HEK293 (cell line): Measurements from ENCODE around the gene CLEC16A.

ENCODE experiments used
- CTCF ChIA-PET: fragments of 350-600 bp; formaldehyde crosslinking; extraction: SDS; loops from one replicate; lab custom pipeline; 2021; ENCODE audit warnings: antibody characterized with exemption; lab: Yijun Ruan, JAX
- POLR2A ChIA-PET: fragments of 300-600 bp; formaldehyde crosslinking; extraction: SDS; loops from one replicate; lab custom pipeline; 2020; ENCODE audit warnings: antibody characterized with exemption, inconsistent platforms; lab: Yijun Ruan, JAX
- H3K27ac ChIP-seq: fragments of 200-500 bp; sonication (Bioruptor generic); 2 replicates; pipeline ENCODE4 v1.5.1; 2014; ENCODE audit warnings: low read depth, low read length, control low read depth, inconsistent platforms; ENCODE audit errors: extremely low read depth
- H3K36me3 ChIP-seq, 2 experiments: fragments of 200-500 bp in 1 of 2; sonication (Bioruptor generic) in 1 of 2; 1 replicate in 1 of 2; 2 replicates in 1 of 2; pipeline ENCODE4 v1.5.1; 2014 to 2017; ENCODE audit warnings: inconsistent platforms in 2 of 2, low read length in 2 of 2; ENCODE audit not compliant: control insufficient read depth in 2 of 2, insufficient read depth in 1 of 2
- H3K4me1 ChIP-seq: fragments of 200-500 bp; sonication (Bioruptor generic); 2 replicates; pipeline ENCODE4 v1.5.1; 2014; ENCODE audit warnings: mild to moderate bottlenecking, low read length, inconsistent platforms; ENCODE audit not compliant: control insufficient read depth, insufficient read depth
- H3K4me3 ChIP-seq: 2 replicates; pipeline ENCODE4 v1.5.1; 2011; ENCODE audit warnings: low read depth, mild to moderate bottlenecking, control low read depth, low read length, moderate library complexity
- H3K9me3 ChIP-seq: fragments of 200-500 bp; sonication (Bioruptor generic); 2 replicates; pipeline ENCODE4 v1.5.1; 2014; ENCODE audit warnings: low read depth, low read length, inconsistent platforms; ENCODE audit not compliant: control insufficient read depth, insufficient read depth
- GLI2 ChIP-seq: fragments of 450-650 bp; formaldehyde crosslinking; IDR thresholded peaks from 2 replicates; pipeline ENCODE4; 2017; ENCODE audit warnings: missing biosample characterization, missing genetic modification characterization, low read depth, borderline replicate concordance
- GLIS2 ChIP-seq: fragments of 450-650 bp; formaldehyde crosslinking; IDR thresholded peaks from 2 replicates; pipeline ENCODE4 v1.5.1; 2016; ENCODE audit warnings: missing biosample characterization, missing genetic modification characterization
- IKZF3 ChIP-seq: fragments of 450-650 bp; IDR thresholded peaks from 2 replicates; pipeline ENCODE4 v1.5.0; 2018; ENCODE audit warnings: missing biosample characterization, mild to moderate bottlenecking, missing genetic modification characterization, moderate library complexity
- TCF7L2 ChIP-seq: IDR thresholded peaks from 2 replicates; pipeline ENCODE4 v1.6.1; 2011; ENCODE audit warnings: low read depth, mild to moderate bottlenecking, inconsistent platforms, low read length, moderate library complexity, borderline replicate concordance
- ZNF114 ChIP-seq: fragments of 450-650 bp; formaldehyde crosslinking; IDR thresholded peaks from 2 replicates; pipeline ENCODE4 v1.5.0; 2017; ENCODE audit warnings: missing biosample characterization, missing genetic modification characterization
- ZNF121 ChIP-seq: fragments of 450-650 bp; formaldehyde crosslinking; IDR thresholded peaks from 2 replicates; pipeline ENCODE4 v1.5.1; 2016; ENCODE audit warnings: missing biosample characterization, missing genetic modification characterization
- ZNF16 ChIP-seq: fragments of 450-650 bp; formaldehyde crosslinking; IDR thresholded peaks from 2 replicates; pipeline ENCODE4 v1.5.1; 2016; ENCODE audit warnings: low read depth, missing biosample characterization, missing genetic modification characterization
- ZNF23 ChIP-seq: fragments of 450-650 bp; formaldehyde crosslinking; IDR thresholded peaks from 2 replicates; pipeline ENCODE4 v1.5.1; 2016; ENCODE audit warnings: missing biosample characterization, missing genetic modification characterization, borderline replicate concordance
- ZNF239 ChIP-seq: fragments of 450-650 bp; formaldehyde crosslinking; IDR thresholded peaks from 2 replicates; pipeline ENCODE4 v1.5.1; 2016; ENCODE audit warnings: missing biosample characterization, missing genetic modification characterization
- ZNF311 ChIP-seq: fragments of 450-650 bp; formaldehyde crosslinking; IDR thresholded peaks from 2 replicates; pipeline ENCODE4 v1.5.1; 2017; ENCODE audit warnings: missing biosample characterization, missing genetic modification characterization, borderline replicate concordance
- ZNF501 ChIP-seq: fragments of 450-650 bp; formaldehyde crosslinking; IDR thresholded peaks from 2 replicates; pipeline ENCODE4 v1.5.1; 2016; ENCODE audit warnings: missing biosample characterization, missing genetic modification characterization
- ZNF521 ChIP-seq: fragments of 450-650 bp; formaldehyde crosslinking; IDR thresholded peaks from 2 replicates; pipeline ENCODE4 v1.5.1; 2017; ENCODE audit warnings: missing biosample characterization, mild to moderate bottlenecking, missing genetic modification characterization
- ZNF610 ChIP-seq: fragments of 450-650 bp; formaldehyde crosslinking; IDR thresholded peaks from 2 replicates; pipeline ENCODE4 v1.5.1; 2016; ENCODE audit warnings: missing biosample characterization, missing genetic modification characterization, borderline replicate concordance
- ZNF660 ChIP-seq: fragments of 450-650 bp; IDR thresholded peaks from 2 replicates; pipeline ENCODE4 v1.5.1; 2018; ENCODE audit warnings: missing biosample characterization, mild to moderate bottlenecking, missing genetic modification characterization
- TF ChIP-seq, protein P1 (sequence below): fragments of 450-650 bp; formaldehyde crosslinking; IDR thresholded peaks from 2 replicates; pipeline ENCODE4 v1.5.1; 2016; ENCODE audit warnings: missing biosample characterization, missing genetic modification characterization
- TF ChIP-seq, protein P2 (sequence below): fragments of 450-650 bp; formaldehyde crosslinking; IDR thresholded peaks from 2 replicates; pipeline ENCODE4 v1.5.1; 2016; ENCODE audit warnings: missing biosample characterization, missing genetic modification characterization, borderline replicate concordance
- TF ChIP-seq, protein P3 (sequence below): fragments of 450-650 bp; formaldehyde crosslinking; IDR thresholded peaks from 2 replicates; pipeline ENCODE4 v1.5.1; 2016; ENCODE audit warnings: missing biosample characterization, missing genetic modification characterization
- TF ChIP-seq, protein P4 (sequence below): fragments of 450-650 bp; formaldehyde crosslinking; IDR thresholded peaks from 2 replicates; pipeline ENCODE4 v1.5.1; 2016; ENCODE audit warnings: missing biosample characterization, missing genetic modification characterization
- TF ChIP-seq, protein P5 (sequence below): fragments of 450-650 bp; formaldehyde crosslinking; IDR thresholded peaks from 2 replicates; pipeline ENCODE4 v1.5.1; 2016; ENCODE audit warnings: missing biosample characterization, missing genetic modification characterization

The CLEC16A gene

DNA sequence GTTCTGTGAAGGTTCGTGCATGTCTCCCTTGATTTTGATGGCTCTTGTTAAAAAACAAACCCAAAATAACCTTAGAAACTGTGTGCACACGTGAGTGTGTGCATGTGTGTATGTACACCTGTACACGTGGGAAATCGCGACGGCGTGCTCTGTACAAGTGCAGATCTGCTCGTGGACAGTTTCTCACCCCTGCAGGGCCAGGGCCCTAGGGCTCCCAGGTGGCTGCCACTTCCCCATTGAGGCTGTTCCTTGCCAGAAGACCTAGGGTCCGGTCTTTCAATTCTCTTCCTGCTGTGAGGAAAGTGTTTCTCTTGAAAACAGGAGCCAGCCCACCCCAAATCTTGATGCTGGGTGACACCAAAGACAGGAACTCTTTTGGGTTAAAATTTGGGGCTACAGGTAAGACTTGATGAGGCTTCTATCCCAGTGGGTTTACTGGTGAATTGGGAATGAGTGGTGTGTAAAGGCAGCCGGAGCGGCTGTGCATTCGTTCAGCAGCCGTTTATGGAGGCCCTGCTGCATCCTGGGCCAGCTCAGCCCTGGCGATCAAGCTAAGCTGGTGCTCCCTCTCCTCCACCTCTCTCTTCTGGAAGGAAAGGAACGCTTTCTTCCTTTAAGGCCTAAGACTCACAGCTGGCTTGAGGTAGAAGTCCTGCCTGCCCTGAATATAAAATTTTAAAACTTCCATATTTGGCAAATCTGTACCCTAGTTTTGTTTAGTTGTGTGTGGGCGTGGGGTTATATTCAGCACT, 137.9 kb downstream of the CLEC16A start (continued):
- TF ChIP-seq, protein P1, sequence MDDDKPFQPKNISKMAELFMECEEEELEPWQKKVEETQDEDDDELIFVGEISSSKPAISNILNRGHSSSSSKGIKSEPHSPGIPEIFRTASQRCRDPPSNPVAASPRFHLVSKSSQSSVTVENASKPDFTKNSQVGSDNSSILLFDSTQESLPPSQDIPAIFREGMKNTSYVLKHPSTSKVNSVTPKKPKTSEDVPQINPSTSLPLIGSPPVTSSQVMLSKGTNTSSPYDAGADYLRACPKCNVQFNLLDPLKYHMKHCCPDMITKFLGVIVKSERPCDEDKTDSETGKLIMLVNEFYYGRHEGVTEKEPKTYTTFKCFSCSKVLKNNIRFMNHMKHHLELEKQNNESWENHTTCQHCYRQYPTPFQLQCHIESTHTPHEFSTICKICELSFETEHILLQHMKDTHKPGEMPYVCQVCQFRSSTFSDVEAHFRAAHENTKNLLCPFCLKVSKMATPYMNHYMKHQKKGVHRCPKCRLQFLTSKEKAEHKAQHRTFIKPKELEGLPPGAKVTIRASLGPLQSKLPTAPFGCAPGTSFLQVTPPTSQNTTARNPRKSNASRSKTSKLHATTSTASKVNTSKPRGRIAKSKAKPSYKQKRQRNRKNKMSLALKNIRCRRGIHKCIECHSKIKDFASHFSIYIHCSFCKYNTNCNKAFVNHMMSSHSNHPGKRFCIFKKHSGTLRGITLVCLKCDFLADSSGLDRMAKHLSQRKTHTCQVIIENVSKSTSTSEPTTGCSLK (tag by site-specific recombination), result no peak
- TF ChIP-seq ZNF521 (tag by site-specific recombination), result no peak

DNA sequence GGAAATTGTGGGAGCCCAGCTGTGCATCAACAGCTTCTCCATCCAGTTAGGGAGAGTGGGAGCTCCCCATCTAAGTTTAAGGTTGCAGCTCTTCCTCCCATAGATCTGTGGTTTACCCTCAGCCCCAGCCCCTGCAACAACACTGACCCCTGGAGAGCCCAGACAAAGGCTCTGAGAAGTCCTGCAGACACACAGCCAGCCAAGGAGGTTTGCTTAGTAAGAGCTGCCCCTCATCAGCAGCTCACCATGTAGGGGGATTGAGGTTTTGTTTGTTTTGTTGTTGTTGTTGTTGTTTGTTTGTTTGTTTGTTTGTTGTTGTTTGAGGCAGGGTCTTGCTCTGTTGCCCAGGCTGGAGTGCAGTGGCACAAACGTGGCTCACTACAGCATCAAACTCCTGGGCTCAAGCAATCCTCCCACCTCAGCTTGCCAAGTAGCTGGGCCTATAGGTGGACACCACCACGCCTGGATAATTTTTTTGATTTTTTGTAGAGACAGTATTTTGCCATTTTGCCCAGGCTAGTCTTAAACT, 138.6 kb downstream of the CLEC16A start:
- no peak overlapping the region for H3K27ac ChIP-seq
- CTCF ChIA-PET, result no interaction called here
- no peak for TF ChIP-seq ZNF610 (tag by site-specific recombination)
- TF ChIP-seq ZNF121 (tag by site-specific recombination), result peak; percentile 59; the same call in 1 of the 2 replicates
- TF ChIP-seq ZNF501 (tag by site-specific recombination), result no peak
- TF ChIP-seq IKZF3 (tag by site-specific recombination), result no peak
- peak; percentile 99 for TF ChIP-seq ZNF239 (tag by site-specific recombination)
- TF ChIP-seq GLI2 (tag by site-specific recombination), result no peak
- TF ChIP-seq ZNF23 (tag by site-specific recombination), result no peak
- no peak for TF ChIP-seq ZNF311 (tag by site-specific recombination)
- no peak for TF ChIP-seq GLIS2 (tag by site-specific recombination)
- TF ChIP-seq, protein P2, sequence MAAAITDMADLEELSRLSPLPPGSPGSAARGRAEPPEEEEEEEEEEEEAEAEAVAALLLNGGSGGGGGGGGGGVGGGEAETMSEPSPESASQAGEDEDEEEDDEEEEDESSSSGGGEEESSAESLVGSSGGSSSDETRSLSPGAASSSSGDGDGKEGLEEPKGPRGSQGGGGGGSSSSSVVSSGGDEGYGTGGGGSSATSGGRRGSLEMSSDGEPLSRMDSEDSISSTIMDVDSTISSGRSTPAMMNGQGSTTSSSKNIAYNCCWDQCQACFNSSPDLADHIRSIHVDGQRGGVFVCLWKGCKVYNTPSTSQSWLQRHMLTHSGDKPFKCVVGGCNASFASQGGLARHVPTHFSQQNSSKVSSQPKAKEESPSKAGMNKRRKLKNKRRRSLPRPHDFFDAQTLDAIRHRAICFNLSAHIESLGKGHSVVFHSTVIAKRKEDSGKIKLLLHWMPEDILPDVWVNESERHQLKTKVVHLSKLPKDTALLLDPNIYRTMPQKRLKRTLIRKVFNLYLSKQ (tag by site-specific recombination), result no peak
- H3K36me3 ChIP-seq, result peaks cover 0 to 3% of the 10 kb centered on the region in 2 experiments; a peak in 1 of 3 replicates
- POLR2A ChIA-PET, result no interaction called here
- H3K4me1 ChIP-seq, result no peaks in the 10 kb centered on the region; the same call in 1 of the 2 replicates
- no peaks in the 10 kb centered on the region for H3K9me3 ChIP-seq
- H3K4me3 ChIP-seq, result no peak overlapping the region

DNA sequence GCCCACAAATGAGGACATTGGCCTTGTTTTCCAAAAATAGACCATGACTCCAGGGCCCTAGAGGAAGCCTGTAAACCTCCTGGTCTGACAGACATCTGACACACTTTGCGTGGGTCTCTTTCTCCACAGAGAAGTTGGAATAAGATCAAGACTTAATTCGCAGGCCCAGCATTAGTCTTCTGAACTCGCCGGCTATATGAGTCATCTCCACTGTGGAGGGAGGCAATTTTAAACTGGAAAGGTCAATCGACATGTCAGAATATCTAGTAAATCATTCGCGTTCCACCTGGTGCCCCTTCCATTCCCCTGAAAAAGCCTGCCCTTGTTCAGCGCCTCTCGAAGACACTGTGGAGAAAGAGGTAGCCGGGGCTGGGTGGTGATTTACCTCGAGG, 140.1 kb downstream of the CLEC16A start:
- ChIA-PET CTCF (no interaction called here), POLR2A (no interaction called here)
- H3K36me3 ChIP-seq, result peaks cover 0 to 3% of the 10 kb centered on the region in 2 experiments; a peak in 1 of 3 replicates
- no peak overlapping the region for H3K27ac ChIP-seq
- TF ChIP-seq ZNF114 (no peak), ZNF660 (0 out of 2 replicates have a peak, but pooled peaks have one; percentile 33), ZNF16 (tag by site-specific recombination) (no peak), TCF7L2 (0 out of 2 replicates have a peak, but pooled peaks have one; percentile 24)
- TF ChIP-seq, protein P3, sequence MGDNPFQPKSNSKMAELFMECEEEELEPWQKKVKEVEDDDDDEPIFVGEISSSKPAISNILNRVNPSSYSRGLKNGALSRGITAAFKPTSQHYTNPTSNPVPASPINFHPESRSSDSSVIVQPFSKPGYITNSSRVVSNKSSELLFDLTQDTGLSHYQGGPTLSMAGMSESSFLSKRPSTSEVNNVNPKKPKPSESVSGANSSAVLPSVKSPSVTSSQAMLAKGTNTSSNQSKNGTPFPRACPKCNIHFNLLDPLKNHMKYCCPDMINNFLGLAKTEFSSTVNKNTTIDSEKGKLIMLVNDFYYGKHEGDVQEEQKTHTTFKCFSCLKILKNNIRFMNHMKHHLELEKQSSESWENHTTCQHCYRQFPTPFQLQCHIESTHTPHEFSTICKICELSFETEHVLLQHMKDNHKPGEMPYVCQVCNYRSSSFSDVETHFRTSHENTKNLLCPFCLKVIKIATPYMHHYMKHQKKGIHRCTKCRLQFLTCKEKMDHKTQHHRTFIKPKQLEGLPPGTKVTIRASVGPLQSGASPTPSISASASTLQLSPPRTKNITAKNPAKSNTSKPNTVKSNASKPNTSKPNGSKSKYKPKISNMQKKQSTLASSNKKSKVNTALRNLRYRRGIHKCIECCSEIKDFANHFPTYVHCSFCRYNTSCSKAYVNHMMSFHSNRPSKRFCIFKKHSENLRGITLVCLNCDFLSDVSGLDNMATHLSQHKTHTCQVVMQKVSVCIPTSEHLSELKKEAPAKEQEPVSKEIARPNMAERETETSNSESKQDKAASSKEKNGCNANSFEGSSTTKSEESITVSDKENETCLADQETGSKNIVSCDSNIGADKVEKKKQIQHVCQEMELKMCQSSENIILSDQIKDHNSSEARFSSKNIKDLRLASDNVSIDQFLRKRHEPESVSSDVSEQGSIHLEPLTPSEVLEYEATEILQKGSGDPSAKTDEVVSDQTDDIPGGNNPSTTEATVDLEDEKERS (tag by site-specific recombination), result no peak
- TF ChIP-seq, protein P4, sequence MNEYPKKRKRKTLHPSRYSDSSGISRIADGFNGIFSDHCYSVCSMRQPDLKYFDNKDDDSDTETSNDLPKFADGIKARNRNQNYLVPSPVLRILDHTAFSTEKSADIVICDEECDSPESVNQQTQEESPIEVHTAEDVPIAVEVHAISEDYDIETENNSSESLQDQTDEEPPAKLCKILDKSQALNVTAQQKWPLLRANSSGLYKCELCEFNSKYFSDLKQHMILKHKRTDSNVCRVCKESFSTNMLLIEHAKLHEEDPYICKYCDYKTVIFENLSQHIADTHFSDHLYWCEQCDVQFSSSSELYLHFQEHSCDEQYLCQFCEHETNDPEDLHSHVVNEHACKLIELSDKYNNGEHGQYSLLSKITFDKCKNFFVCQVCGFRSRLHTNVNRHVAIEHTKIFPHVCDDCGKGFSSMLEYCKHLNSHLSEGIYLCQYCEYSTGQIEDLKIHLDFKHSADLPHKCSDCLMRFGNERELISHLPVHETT, result no peak
- TF ChIP-seq, protein P5, sequence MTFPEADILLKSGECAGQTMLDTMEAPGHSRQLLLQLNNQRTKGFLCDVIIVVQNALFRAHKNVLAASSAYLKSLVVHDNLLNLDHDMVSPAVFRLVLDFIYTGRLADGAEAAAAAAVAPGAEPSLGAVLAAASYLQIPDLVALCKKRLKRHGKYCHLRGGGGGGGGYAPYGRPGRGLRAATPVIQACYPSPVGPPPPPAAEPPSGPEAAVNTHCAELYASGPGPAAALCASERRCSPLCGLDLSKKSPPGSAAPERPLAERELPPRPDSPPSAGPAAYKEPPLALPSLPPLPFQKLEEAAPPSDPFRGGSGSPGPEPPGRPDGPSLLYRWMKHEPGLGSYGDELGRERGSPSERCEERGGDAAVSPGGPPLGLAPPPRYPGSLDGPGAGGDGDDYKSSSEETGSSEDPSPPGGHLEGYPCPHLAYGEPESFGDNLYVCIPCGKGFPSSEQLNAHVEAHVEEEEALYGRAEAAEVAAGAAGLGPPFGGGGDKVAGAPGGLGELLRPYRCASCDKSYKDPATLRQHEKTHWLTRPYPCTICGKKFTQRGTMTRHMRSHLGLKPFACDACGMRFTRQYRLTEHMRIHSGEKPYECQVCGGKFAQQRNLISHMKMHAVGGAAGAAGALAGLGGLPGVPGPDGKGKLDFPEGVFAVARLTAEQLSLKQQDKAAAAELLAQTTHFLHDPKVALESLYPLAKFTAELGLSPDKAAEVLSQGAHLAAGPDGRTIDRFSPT (tag by site-specific recombination), result peak; percentile 25; the same call in 1 of the 2 replicates
- H3K9me3 ChIP-seq, result no peaks in the 10 kb centered on the region
- no peak overlapping the region for H3K4me3 ChIP-seq
- no peaks in the 10 kb centered on the region; the same call in 1 of the 2 replicates for H3K4me1 ChIP-seq
